CD14-positive monocyte (primary cell): ENCODE results near the gene RASSF5. TPM values are rescaled to one million over a fixed set of nuclear protein-coding genes. Genes with fewer than 3 reads are reported as not detected.
"Not testable (repeated sequence)": the region's sequence is repeated elsewhere in the genome, so short reads cannot be mapped to it uniquely, and the experiment has no call there.

Experiments used
- DNase-seq, 3 donors: peaks; one replicate each; pipeline ENCODE4 v3.0.0-alpha.2; 2011 to 2022
- H2AFZ ChIP-seq: 2 replicates; pipeline ENCODE4 v1.6.0; 2012; ENCODE audit warnings: mild to moderate bottlenecking, low read depth, low read length, inconsistent platforms; ENCODE audit not compliant: insufficient read depth, poor library complexity, severe bottlenecking
- H3K27ac ChIP-seq, 2 donors: 1 replicate in 1 of 2; 2 replicates in 1 of 2; pipeline ENCODE4 v1.5.1; 2012 to 2013; ENCODE audit warnings: low read length in 2 of 2, control low read depth in 1 of 2, inconsistent platforms in 1 of 2, low read depth in 1 of 2, mild to moderate bottlenecking in 1 of 2
- H3K27me3 ChIP-seq, 2 donors: one replicate each; pipeline versions ENCODE4 v1.6.0 to v1.6.1; 2011 to 2013; ENCODE audit warnings: low read length in 2 of 2; ENCODE audit not compliant: control insufficient read depth in 2 of 2, insufficient read depth in 2 of 2
- H3K36me3 ChIP-seq, 2 donors: replicated peaks in 1 of 2; 1 replicate in 1 of 2; 2 replicates in 1 of 2; pipeline versions ENCODE4 v1.5.1 to v1.6.1; 2012 to 2013; ENCODE audit warnings: low read length in 2 of 2, control low read depth in 1 of 2, inconsistent platforms in 1 of 2, mild to moderate bottlenecking in 1 of 2; ENCODE audit not compliant: insufficient read depth in 2 of 2, control insufficient read depth in 1 of 2
- H3K4me1 ChIP-seq, 2 donors: 1 replicate in 1 of 2; 2 replicates in 1 of 2; pipeline versions ENCODE4 v1.5.1 to v1.6.1; 2012 to 2013; ENCODE audit warnings: low read length in 2 of 2, control low read depth in 1 of 2, inconsistent platforms in 1 of 2, mild to moderate bottlenecking in 1 of 2, moderate library complexity in 1 of 2; ENCODE audit not compliant: insufficient read depth in 2 of 2, control insufficient read depth in 1 of 2
- H3K4me2 ChIP-seq: replicated peaks from 2 replicates; pipeline ENCODE3; 2012; ENCODE audit warnings: low read length, moderate library complexity, mild to moderate bottlenecking; ENCODE audit not compliant: poor library complexity, severe bottlenecking; ENCODE audit errors: extremely low read depth
- H3K4me3 ChIP-seq, 3 experiments: fragments of 200-600 bp in 1 of 3; sonication (generic) in 1 of 3; replicated peaks in 1 of 3; 1 replicate in 2 of 3; 2 replicates in 1 of 3; pipeline ENCODE4 v1.5.1; 2011 to 2013; ENCODE audit warnings: low read length in 3 of 3, mild to moderate bottlenecking in 3 of 3, control low read depth in 2 of 3, low read depth in 2 of 3, inconsistent platforms in 1 of 3, moderate library complexity in 1 of 3
- H3K79me2 ChIP-seq: 2 replicates; pipeline ENCODE4 v1.6.0; 2012; ENCODE audit warnings: mild to moderate bottlenecking, control low read depth, inconsistent platforms, low read length, moderate library complexity; ENCODE audit not compliant: insufficient read depth
- H3K9ac ChIP-seq: 2 replicates; pipeline ENCODE4 v1.6.0; 2017; ENCODE audit warnings: low read length, mild to moderate bottlenecking; ENCODE audit not compliant: insufficient read depth, poor library complexity, severe bottlenecking
- H3K9me3 ChIP-seq, 2 donors: replicated peaks in 1 of 2; 1 replicate in 1 of 2; 2 replicates in 1 of 2; pipeline versions ENCODE4 v1.5.1 to v1.6.1; 2012 to 2013; ENCODE audit warnings: low read length in 2 of 2, control low read depth in 1 of 2; ENCODE audit not compliant: control insufficient read depth in 1 of 2, insufficient read depth in 1 of 2
- H4K20me1 ChIP-seq: 2 replicates; pipeline ENCODE4 v1.6.0; 2012; ENCODE audit warnings: mild to moderate bottlenecking, low read length, control low read depth, moderate library complexity; ENCODE audit not compliant: insufficient read depth
- H3K27ac Mint-ChIP-seq, 7 donors: one replicate each; pipeline ENCODE4 v1.8.0; 2020; ENCODE audit warnings: mild to moderate bottlenecking in 7 of 7, mixed read lengths in 7 of 7, moderate library complexity in 6 of 7, inconsistent platforms in 2 of 7
- H3K27me3 Mint-ChIP-seq, 3 donors: one replicate each; pipeline ENCODE4 v1.8.0; 2021 to 2022; ENCODE audit warnings: low read depth in 3 of 3, mild to moderate bottlenecking in 3 of 3, mixed read lengths in 3 of 3, moderate library complexity in 3 of 3, inconsistent platforms in 1 of 3
- H3K36me3 Mint-ChIP-seq, 2 donors: one replicate each; pipeline ENCODE4 v1.8.0; 2020; ENCODE audit warnings: mixed read lengths in 2 of 2, inconsistent platforms in 1 of 2, mild to moderate bottlenecking in 1 of 2
- H3K4me1 Mint-ChIP-seq: one replicate; pipeline ENCODE4 v1.8.0; 2020; ENCODE audit warnings: mild to moderate bottlenecking, mixed read lengths
- H3K4me3 Mint-ChIP-seq, 2 donors: one replicate each; pipeline ENCODE4 v1.8.0; 2020; ENCODE audit warnings: mild to moderate bottlenecking in 2 of 2, mixed read lengths in 2 of 2, moderate library complexity in 1 of 2
- H3K9me3 Mint-ChIP-seq, 7 donors: one replicate each; pipeline ENCODE4 v1.8.0; 2020 to 2022; ENCODE audit warnings: mixed read lengths in 7 of 7, mild to moderate bottlenecking in 6 of 7, moderate library complexity in 6 of 7, inconsistent platforms in 2 of 7
- CTCF ChIP-seq: fragments of 200-600 bp; IDR thresholded peaks from one replicate; pipeline ENCODE4 v1.8.0; 2022; ENCODE audit warnings: antibody characterized with exemption, mild to moderate bottlenecking
- WGBS: methylation state at CpG from one replicate; pipeline ENCODE4 v1.1.5; 2013; ENCODE audit warnings: missing lambda C conversion rate; ENCODE audit not compliant: insufficient coverage; 5-methylcytosine and 5-hydroxymethylcytosine counted together
- intact Hi-C, 2 donors: fragments of 100-400 bp; cut with micrococcal nuclease; formaldehyde crosslinking; loops; one replicate each; pipeline versions ENCODE4 v1.15.0 to v1.15.1; 2023
- polyA plus RNA-seq, 3 donors: library from polyadenylated mRNA; depleted of rRNA in 1 of 3; unstranded in 2 of 3; stranded (reverse) in 1 of 3; fragments of 300-500 nt in 2 of 3; fragments of >200 nt in 1 of 3; fragmentation: Illumina TruSeq in 2 of 3; gene quantifications; 1 replicate in 2 of 3; 2 replicates in 1 of 3; pipeline ENCODE4 v1.2.3, GENCODE V29; 2012 to 2021

RASSF5 gene
- polyA plus RNA-seq, 3 donors, result 81.6 to 129 (median 127) TPM

GRCh38 chr1:206480211-206480610 is 27.1 kb upstream of the RASSF5 start:
- H3K4me1 Mint-ChIP-seq, result peaks cover 3% of the 10 kb centered on the region
- intact Hi-C loops, result no loop called here

GRCh38 chr1:206482611-206483010 is 24.7 kb upstream of the RASSF5 start:
- Histone ChIP-seq H4K20me1 (peaks cover 54% of the 10 kb centered on the region), H3K27me3 (no peaks in the 10 kb centered on the region), H2AFZ (no peak overlapping the region), H3K4me2 (no peak overlapping the region), H3K36me3 (peaks cover 88 to 95% of the 10 kb centered on the region in 2 donors), H3K27ac (no peak overlapping the region), H3K4me1 (peaks cover 12% of the 10 kb centered on the region in 2 donors), H3K4me3 (no peak overlapping the region), H3K79me2 (no peaks in the 10 kb centered on the region), H3K9me3 (no peaks in the 10 kb centered on the region), H3K9ac (no peak overlapping the region)
- Mint-ChIP-seq H3K4me1 (peaks cover 13% of the 10 kb centered on the region), H3K27ac (peak overlapping the region in 1 of 7 donors; percentile 55), H3K36me3 (peaks cover 74 to 84% of the 10 kb centered on the region in 2 donors), H3K27me3 (peaks cover 0 to 3% (median 0%) of the 10 kb centered on the region in 3 donors), H3K4me3 (no peak overlapping the region), H3K9me3 (no peaks in the 10 kb centered on the region)
- WGBS, result 97% methylated on average over 2 of the region's 2 CpGs
- DNase-seq, result no peak
- TF ChIP-seq CTCF, result no peak
- intact Hi-C loops, result no loop called here

More at GRCh38 chr1:206480211-206480610, 27.1 kb upstream of the RASSF5 start:
- Mint-ChIP-seq H3K36me3 (peaks cover 82 to 91% of the 10 kb centered on the region in 2 donors), H3K4me3 (no peak overlapping the region), H3K9me3 (no peaks in the 10 kb centered on the region), H3K27me3 (peaks cover 0 to 2% (median 0%) of the 10 kb centered on the region in 3 donors), H3K27ac (peak overlapping the region in 1 of 7 donors; percentile 66)
- Histone ChIP-seq H2AFZ (no peak overlapping the region), H3K4me3 (no peak overlapping the region), H3K4me1 (no peaks in the 10 kb centered on the region), H3K36me3 (peaks cover 94 to 95% of the 10 kb centered on the region in 2 donors), H3K27ac (no peak overlapping the region), H3K79me2 (no peaks in the 10 kb centered on the region), H3K4me2 (no peak overlapping the region), H4K20me1 (peaks cover 38% of the 10 kb centered on the region), H3K9ac (no peak overlapping the region), H3K27me3 (no peaks in the 10 kb centered on the region), H3K9me3 (no peaks in the 10 kb centered on the region)
- DNase-seq, result no peak
- WGBS, result 96% methylated on average over 4 of the region's 8 CpGs
- TF ChIP-seq CTCF, result no peak

- Mint-ChIP-seq H3K36me3 (peaks cover 74 to 83% of the 10 kb centered on the region in 2 donors), H3K4me1 (peaks cover 18% of the 10 kb centered on the region)
- WGBS, result no CpG with 5 or more reads among the region's 1 CpG
- H3K27me3 Mint-ChIP-seq, H3K4me3 ChIP-seq, H3K4me3 Mint-ChIP-seq, H3K4me2 ChIP-seq, H2AFZ ChIP-seq, H3K9ac ChIP-seq, H3K9me3 ChIP-seq, H3K79me2 ChIP-seq, H3K27me3 ChIP-seq, DNase-seq, H3K9me3 Mint-ChIP-seq, H3K27ac Mint-ChIP-seq, H3K27ac ChIP-seq, intact Hi-C loops: not testable (repeated sequence)
- Histone ChIP-seq H3K36me3 (peaks cover 88 to 95% of the 10 kb centered on the region in 2 donors), H3K4me1 (peaks cover 13 to 16% of the 10 kb centered on the region in 2 donors), H4K20me1 (peaks cover 60% of the 10 kb centered on the region)
Observed at GRCh38 chr1:206483864-206484263, 23.5 kb upstream of the RASSF5 start.
